Activated CD8-positive, alpha-beta memory T cell treated with anti-CD3 and anti-CD28 coated beads, Interleukin-2, amount 10 ng/mL, durations not matched to agents 7 days and 5 days (primary cell): Measurements from ENCODE around the gene LDLR. TPM values are rescaled to one million over a fixed set of nuclear protein-coding genes. Genes with fewer than 3 reads are reported as not detected.
"Not testable (repeated sequence)": the region's sequence is repeated elsewhere in the genome, so short reads cannot be mapped to it uniquely, and the experiment has no call there.

Experiments used
- ATAC-seq: fragments of 150-1000 bp; cut with Tn5 transposase; one replicate; pipeline ENCODE4 v1.10.0; 2021; ENCODE audit warnings: moderate library complexity
- CTCF ChIA-PET: fragments of 350-600 bp; sonication (Branson Sonifier 250); formaldehyde crosslinking; loops from one replicate; lab custom pipeline; 2021; ENCODE audit warnings: antibody characterized with exemption; lab: Charles Lee
- DNase-seq: peaks from one replicate; pipeline ENCODE4 v3.0.0-alpha.2; 2020
- H3K27ac Mint-ChIP-seq: one replicate; pipeline ENCODE4 v1.8.0; 2021; ENCODE audit warnings: mild to moderate bottlenecking, mixed read lengths
- H3K27me3 Mint-ChIP-seq: one replicate; pipeline ENCODE4 v1.8.0; 2021; ENCODE audit warnings: mixed read lengths
- H3K36me3 Mint-ChIP-seq: one replicate; pipeline ENCODE4 v1.8.0; 2021; ENCODE audit warnings: mild to moderate bottlenecking, mixed read lengths
- H3K4me1 Mint-ChIP-seq: one replicate; pipeline ENCODE4 v1.8.0; 2021; ENCODE audit warnings: mixed read lengths
- H3K4me3 Mint-ChIP-seq: one replicate; pipeline ENCODE4 v1.8.0; 2021; ENCODE audit warnings: mild to moderate bottlenecking, moderate library complexity, mixed read lengths
- H3K9me3 Mint-ChIP-seq: one replicate; pipeline ENCODE4 v1.8.0; 2022; ENCODE audit warnings: low read depth, mixed read lengths
- total RNA-seq, 2 experiments: library from RNA; stranded (reverse); gene quantifications; one replicate each; pipeline ENCODE4 v1.2.3, GENCODE V29; 2021

Gene LDLR
- total RNA-seq, 2 experiments from 2014 or later, result 118 to 141 TPM

GRCh38 chr19:11141937-11142527 is 52.8 kb downstream of the LDLR start:
- no peak for ATAC-seq
- no peaks in the 10 kb centered on the region for H3K27me3 Mint-ChIP-seq
- H3K9me3 Mint-ChIP-seq, result no peaks in the 10 kb centered on the region
- peaks cover 16% of the 10 kb centered on the region for H3K36me3 Mint-ChIP-seq
- CTCF ChIA-PET, result no interaction called here
- no peak overlapping the region for H3K27ac Mint-ChIP-seq
- DNase-seq, result no peak
- peaks cover 12% of the 10 kb centered on the region for H3K4me1 Mint-ChIP-seq
- no peak overlapping the region for H3K4me3 Mint-ChIP-seq

- CTCF ChIA-PET, result interaction anchor here (2.3 kb wide), 1 partner anchor 17 kb away, joined by 8 read pairs; no protein-coding TSS in a partner anchor
- Mint-ChIP-seq H3K27me3 (no peaks in the 10 kb centered on the region), H3K9me3 (no peaks in the 10 kb centered on the region), H3K27ac (no peak overlapping the region), H3K36me3 (peaks cover 20% of the 10 kb centered on the region), H3K4me3 (no peak overlapping the region), H3K4me1 (peaks cover 9% of the 10 kb centered on the region)
- DNase-seq (no peak), ATAC-seq (no peak)
These were observed 53.4 kb downstream of the LDLR start for GRCh38 chr19:11142528-11143171.

GRCh38 chr19:11145536-11145924 is 56.3 kb downstream of the LDLR start:
- no peak overlapping the region for H3K4me3 Mint-ChIP-seq
- no peak for DNase-seq
- CTCF ChIA-PET, result no interaction called here
- H3K9me3 Mint-ChIP-seq, result no peaks in the 10 kb centered on the region
- ATAC-seq, result no peak
- peaks cover 32% of the 10 kb centered on the region for H3K36me3 Mint-ChIP-seq
- H3K4me1 Mint-ChIP-seq, result peaks cover 4% of the 10 kb centered on the region
- H3K27me3 Mint-ChIP-seq, result no peaks in the 10 kb centered on the region
- H3K27ac Mint-ChIP-seq, result no peak overlapping the region

GRCh38 chr19:11148001-11148400 is 58.7 kb downstream of the LDLR start:
- CTCF ChIA-PET, result interaction anchor here (0.6 to 1.1 kb wide), 2 partner anchors 60 to 185 kb away, joined by 3 read pairs; no protein-coding TSS in a partner anchor
- Mint-ChIP-seq H3K27me3 (no peaks in the 10 kb centered on the region), H3K27ac (no peak overlapping the region), H3K4me3 (no peak overlapping the region), H3K9me3 (no peaks in the 10 kb centered on the region), H3K4me1 (peaks cover 16% of the 10 kb centered on the region), H3K36me3 (peaks cover 46% of the 10 kb centered on the region)
- DNase-seq (no peak), ATAC-seq (no peak)

- H3K9me3 Mint-ChIP-seq, result no peaks in the 10 kb centered on the region
- peaks cover 42% of the 10 kb centered on the region for H3K36me3 Mint-ChIP-seq
- no peak overlapping the region for H3K4me3 Mint-ChIP-seq
- no peak overlapping the region for H3K27ac Mint-ChIP-seq
- DNase-seq (no peak), ATAC-seq (no peak)
- H3K4me1 Mint-ChIP-seq, result peaks cover 30% of the 10 kb centered on the region
- no peaks in the 10 kb centered on the region for H3K27me3 Mint-ChIP-seq
- CTCF ChIA-PET, result interaction anchor here (0.7 to 1.7 kb wide), 5 partner anchors 25 to 399 kb away, joined by 3 to 9 read pairs (median 4); no protein-coding TSS in a partner anchor
These were observed 61.9 kb downstream of the LDLR start for GRCh38 chr19:11151181-11151580.

- peaks cover 34% of the 10 kb centered on the region for H3K4me1 Mint-ChIP-seq
- DNase-seq (no peak), ATAC-seq (no peak)
- peaks cover 35% of the 10 kb centered on the region for H3K36me3 Mint-ChIP-seq
- H3K27me3 Mint-ChIP-seq, result no peaks in the 10 kb centered on the region
- CTCF ChIA-PET, result interaction anchor here (1.3 to 1.7 kb wide), 2 partner anchors 10 to 26 kb away, joined by 3 to 9 read pairs; no protein-coding TSS in a partner anchor
- H3K9me3 Mint-ChIP-seq, result no peaks in the 10 kb centered on the region
- H3K27ac Mint-ChIP-seq, result no peak overlapping the region
- H3K4me3 Mint-ChIP-seq, result no peak overlapping the region
These were observed 63.2 kb downstream of the LDLR start for GRCh38 chr19:11152318-11153062.

GRCh38 chr19:11154683-11155047 is 65.4 kb downstream of the LDLR start:
- H3K4me1 Mint-ChIP-seq, result peaks cover 34% of the 10 kb centered on the region
- H3K27ac Mint-ChIP-seq, result peak overlapping the region; percentile 93
- no peaks in the 10 kb centered on the region for H3K9me3 Mint-ChIP-seq
- DNase-seq (no peak), ATAC-seq (no peak)
- CTCF ChIA-PET, result interaction anchor here (0.7 to 2.0 kb wide), 3 partner anchors 29 to 328 kb away, joined by 4 to 6 read pairs (median 6); no protein-coding TSS in a partner anchor
- H3K4me3 Mint-ChIP-seq, result peak overlapping the region; percentile 88
- H3K36me3 Mint-ChIP-seq, result peaks cover 24% of the 10 kb centered on the region
- H3K27me3 Mint-ChIP-seq, result no peaks in the 10 kb centered on the region

GRCh38 chr19:11155373-11156120 is 66.3 kb downstream of the LDLR start, which contains the start of gene SPC24:
Gene SPC24 (minus strand): TSS chr19:11155782. CDS start chr19:11155776, 6 bp downstream.
- peaks cover 22% of the 10 kb centered on the region for H3K36me3 Mint-ChIP-seq
- peak; percentile 98 for DNase-seq
- ATAC-seq, result peak; percentile 99
- no peaks in the 10 kb centered on the region for H3K9me3 Mint-ChIP-seq
- H3K27me3 Mint-ChIP-seq, result no peaks in the 10 kb centered on the region
- peak within 1 kb of the TSS; percentile 93 for H3K27ac Mint-ChIP-seq
- CTCF ChIA-PET, result interaction anchor here (0.6 to 2.0 kb wide), 6 partner anchors 18 to 327 kb away, joined by 3 to 6 read pairs (median 4); no protein-coding TSS in a partner anchor
- H3K4me1 Mint-ChIP-seq, result peaks cover 34% of the 10 kb centered on the region
- peak within 1 kb of the TSS; percentile 88 for H3K4me3 Mint-ChIP-seq

- no peak overlapping the region for H3K27ac Mint-ChIP-seq
These were observed 70.6 kb downstream of the LDLR start for GRCh38 chr19:11159598-11160439.

GRCh38 chr19:11160440-11160768 is 71.1 kb downstream of the LDLR start:
- not testable (repeated sequence) for H3K4me3 Mint-ChIP-seq, ATAC-seq, H3K9me3 Mint-ChIP-seq, DNase-seq, H3K27ac Mint-ChIP-seq, H3K27me3 Mint-ChIP-seq, H3K36me3 Mint-ChIP-seq, H3K4me1 Mint-ChIP-seq
- CTCF ChIA-PET, result interaction anchor here (0.8 kb wide), 1 partner anchor 274 kb away, joined by 3 read pairs; no protein-coding TSS in a partner anchor

More at GRCh38 chr19:11159598-11160439, 70.6 kb downstream of the LDLR start:
- no peaks in the 10 kb centered on the region for H3K9me3 Mint-ChIP-seq
- H3K27me3 Mint-ChIP-seq, result no peaks in the 10 kb centered on the region
- H3K36me3 Mint-ChIP-seq, result no peaks in the 10 kb centered on the region
- peaks cover 10% of the 10 kb centered on the region for H3K4me1 Mint-ChIP-seq
- H3K4me3 Mint-ChIP-seq, result no peak overlapping the region
- CTCF ChIA-PET, result no interaction called here
- ATAC-seq, result no peak
- no peak for DNase-seq

GRCh38 chr19:11164296-11164695 is 75.0 kb downstream of the LDLR start:
- Mint-ChIP-seq H3K9me3 (no peaks in the 10 kb centered on the region), H3K27ac (no peak overlapping the region), H3K27me3 (no peaks in the 10 kb centered on the region), H3K36me3 (no peaks in the 10 kb centered on the region), H3K4me1 (no peaks in the 10 kb centered on the region), H3K4me3 (no peak overlapping the region)
- no peak for ATAC-seq
- no peak for DNase-seq
- CTCF ChIA-PET, result interaction anchor here (0.8 to 1.6 kb wide), 3 partner anchors 16 to 227 kb away, joined by 3 to 6 read pairs (median 3); no protein-coding TSS in a partner anchor

GRCh38 chr19:11164879-11165406 is 75.7 kb downstream of the LDLR start:
- Mint-ChIP-seq H3K9me3 (no peaks in the 10 kb centered on the region), H3K4me1 (no peaks in the 10 kb centered on the region), H3K27me3 (no peaks in the 10 kb centered on the region), H3K27ac (no peak overlapping the region), H3K36me3 (no peaks in the 10 kb centered on the region), H3K4me3 (no peak overlapping the region)
- no peak for ATAC-seq
- DNase-seq, result no peak
- CTCF ChIA-PET, result interaction anchor here (0.8 to 1.5 kb wide), 2 partner anchors 16 to 228 kb away, joined by 3 to 6 read pairs; no protein-coding TSS in a partner anchor
